GM23248 (cell line): ENCODE results near the gene ANXA6.

Experiments used
- EZH2 ChIP-seq: fragments of 200-600 bp; sonication (generic); IDR thresholded peaks from 2 replicates; pipeline ENCODE4 v1.6.1; 2018; ENCODE audit warnings: antibody characterized with exemption, mild to moderate bottlenecking; ENCODE audit not compliant: insufficient read depth, poor library complexity, severe bottlenecking
- EZH2phosphoT487 ChIP-seq: fragments of 200-600 bp; sonication (generic); IDR thresholded peaks from 2 replicates; pipeline ENCODE4 v1.6.1; 2018; ENCODE audit warnings: antibody characterized with exemption, moderate library complexity, mild to moderate bottlenecking, low read depth; ENCODE audit not compliant: insufficient read depth

- TF ChIP-seq EZH2phosphoT487 (no peak), EZH2 (no peak)
These were observed 5.8 kb downstream of the ANXA6 start for GRCh38 chr5:151151793-151152192.
